GM19035 (cell line): ENCODE measurements around the gene MEAF6.
A peak's percentile ranks its signal among the peaks of the same experiment; 100 is the strongest.
"Not testable (repeated sequence)": the region's sequence is repeated elsewhere in the genome, so short reads cannot be mapped to it uniquely, and the experiment has no call there.

Source experiments
- ATAC-seq: cut with Tn5 transposase; IDR thresholded peaks from one replicate; pipeline ENCODE4 v1.9.1; 2021; ENCODE audit not compliant: unreplicated experiment

MEAF6 gene

DNA sequence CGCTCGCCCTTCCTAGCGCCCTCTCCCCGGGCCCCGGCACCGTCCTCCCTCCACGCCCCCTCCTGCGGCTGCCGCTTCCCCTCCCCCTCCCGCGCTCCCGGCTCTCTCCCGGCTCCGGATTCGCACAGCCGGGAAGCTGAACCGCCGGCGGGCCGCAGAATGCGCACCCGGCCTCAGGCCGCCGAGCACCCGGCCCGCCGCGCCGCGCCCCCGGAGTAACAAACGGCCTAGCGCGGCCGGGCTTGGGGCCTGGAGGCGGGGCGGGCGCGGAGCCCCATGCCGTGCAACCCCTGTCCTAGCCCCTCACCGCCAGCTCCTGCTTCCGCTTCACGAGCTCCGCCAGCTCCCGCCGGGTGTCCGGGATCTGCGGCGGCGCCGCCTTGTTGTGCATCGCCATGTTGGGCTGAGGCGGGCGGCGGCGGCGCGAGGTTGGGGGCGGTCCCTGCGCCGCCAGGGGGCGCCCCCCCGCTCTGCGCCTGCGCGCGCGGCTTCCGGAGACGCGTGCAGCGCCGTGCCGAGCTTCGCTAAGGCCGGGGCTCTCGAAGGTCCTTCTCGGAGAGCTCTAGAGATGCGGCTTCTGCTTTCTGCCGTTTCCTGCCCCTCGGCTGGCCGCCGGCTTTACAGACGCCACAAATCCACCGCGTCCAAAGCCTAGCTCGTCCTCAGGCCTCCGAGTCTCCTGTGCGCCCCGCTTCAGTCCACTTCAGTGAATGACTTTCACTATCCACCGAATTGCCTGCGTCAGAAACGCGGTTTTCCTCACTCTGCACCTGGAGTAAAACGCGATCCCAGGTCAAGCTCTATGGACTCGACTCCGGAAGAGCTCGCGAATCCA, at the start of gene MEAF6:
TSS of gene MEAF6 (minus strand) at position 417 of the 835 bp plus-strand sequence. CDS start at position 397, 20 bp downstream.
- peak; percentile 86 for ATAC-seq

DNA sequence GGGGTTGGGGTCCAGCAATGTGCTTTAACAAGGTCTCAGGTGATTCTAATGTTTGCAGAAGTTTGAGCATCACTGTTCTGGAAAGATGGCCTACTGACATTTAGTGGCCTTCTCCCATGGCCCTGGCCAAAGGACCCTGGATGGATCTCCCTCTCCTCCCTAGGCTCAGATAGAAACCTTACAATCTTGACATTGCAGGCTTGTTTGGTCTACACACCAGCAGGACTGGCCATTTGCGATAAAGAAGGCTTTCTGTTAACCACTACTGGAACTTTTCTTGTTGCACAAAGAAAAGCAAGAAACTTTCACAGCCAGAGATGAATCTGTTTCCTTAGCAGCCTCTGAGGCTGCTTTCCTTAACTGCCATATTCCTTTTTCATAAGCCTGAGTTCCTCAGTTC, 48.4 kb upstream of the MEAF6 start:
- ATAC-seq = no peak

DNA sequence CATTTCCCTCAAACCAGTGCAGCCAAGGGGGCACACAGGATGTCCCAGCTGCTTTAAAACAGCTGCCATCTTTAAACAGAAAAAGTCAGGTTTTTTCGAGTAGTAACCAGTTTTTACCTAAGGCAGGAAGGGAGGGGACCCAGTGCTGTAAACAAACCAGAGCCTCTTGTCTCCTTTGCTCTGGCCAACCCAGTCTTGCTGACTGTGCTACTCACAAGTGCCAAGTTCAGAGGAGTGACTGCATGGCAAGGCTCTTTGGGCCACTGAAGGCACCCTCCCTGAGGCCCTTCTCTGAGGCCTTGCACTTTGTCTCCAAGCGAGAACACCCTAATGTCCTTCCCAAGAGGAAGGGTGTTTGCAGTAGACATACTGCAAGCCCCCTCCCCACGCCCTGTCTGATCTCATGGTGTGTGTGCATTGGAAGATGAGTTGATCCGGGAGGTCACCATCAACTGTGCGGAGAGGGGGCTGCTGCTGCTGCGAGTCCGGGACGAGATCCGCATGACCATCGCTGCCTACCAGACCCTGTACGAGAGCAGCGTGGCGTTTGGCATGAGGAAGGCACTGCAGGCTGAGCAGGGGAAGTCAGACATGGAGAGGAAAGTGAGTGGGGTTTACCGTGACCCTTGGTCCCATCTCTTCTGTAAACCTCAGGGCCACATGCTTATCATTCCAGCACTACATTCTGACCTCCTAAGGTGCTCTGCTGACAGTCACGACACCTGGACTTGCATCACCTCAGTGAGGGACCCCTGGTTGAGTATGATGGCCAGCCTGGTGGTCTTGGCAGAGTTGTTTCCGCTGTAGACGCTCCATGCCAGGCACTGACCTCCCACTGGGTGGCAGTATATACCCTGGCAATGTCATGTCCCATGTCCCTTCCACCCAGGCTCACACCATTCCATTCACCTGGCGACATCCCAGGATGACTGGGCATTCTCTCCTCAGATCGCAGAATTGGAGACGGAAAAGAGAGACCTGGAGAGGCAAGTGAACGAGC, 46.9 kb upstream of the MEAF6 start:
- no peak for ATAC-seq

GRCh38 chr1:37560401-37561132, 46.0 kb upstream of the MEAF6 start:
- no peak for ATAC-seq

- ATAC-seq = not testable (repeated sequence)
These were observed 45.4 kb upstream of the MEAF6 start for GRCh38 chr1:37559957-37560379.

GRCh38 chr1:37559080-37559479, 44.5 kb upstream of the MEAF6 start:
- ATAC-seq = no peak

- ATAC-seq = no peak
These were observed 43.8 kb upstream of the MEAF6 start for GRCh38 chr1:37558411-37558810.

- ATAC-seq = no peak
These were observed 42.8 kb upstream of the MEAF6 start for GRCh38 chr1:37557402-37557801.

GRCh38 chr1:37556712-37557196, 42.2 kb upstream of the MEAF6 start, which contains the start of gene DNALI1:
DNALI1 (plus strand) TSS chr1:37556940; CDS start chr1:37556995, 55 bp downstream.
- no peak for ATAC-seq

DNA sequence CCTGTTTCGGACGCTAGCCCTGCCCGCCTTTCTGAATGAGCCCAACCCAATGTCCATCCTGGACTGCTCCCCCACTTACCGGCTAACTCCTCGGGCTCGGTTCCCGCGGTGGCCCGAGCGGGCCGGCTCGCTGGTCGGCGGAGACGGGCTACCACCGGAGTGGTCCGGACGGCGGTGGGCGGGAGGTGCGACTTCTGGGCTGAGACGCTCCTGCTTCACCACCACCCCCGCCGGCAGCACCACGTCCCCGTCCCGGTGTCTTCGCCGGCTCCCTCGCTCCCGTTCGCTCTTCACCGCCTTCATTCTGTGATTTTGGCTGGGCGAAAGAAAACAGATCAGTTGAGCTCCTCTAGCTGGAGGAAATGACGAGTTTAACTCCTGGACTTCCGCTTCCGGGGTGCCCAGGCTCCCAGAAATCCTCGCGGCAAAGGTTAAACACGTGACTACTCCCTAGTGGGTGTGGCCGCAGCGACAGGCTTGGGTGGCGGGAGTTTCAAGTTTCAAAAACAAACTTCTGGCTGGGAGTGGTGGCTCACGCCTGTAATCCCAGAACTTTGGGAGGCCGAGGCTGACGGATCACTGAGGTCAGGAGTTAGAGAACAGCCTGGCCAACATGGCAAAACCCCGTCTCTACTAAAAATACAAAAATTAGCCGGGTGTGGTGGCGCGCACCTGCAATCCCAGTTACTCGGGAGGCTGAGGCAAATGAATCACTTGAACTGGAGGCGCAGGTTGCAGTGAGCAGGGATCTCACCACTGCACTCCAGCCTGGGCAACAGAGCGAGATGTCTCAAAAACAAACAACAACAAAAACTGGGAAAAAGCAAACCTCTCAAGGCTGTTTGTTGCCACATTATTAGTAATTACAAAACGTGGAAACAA, 39.6 kb upstream of the MEAF6 start, which contains the start of gene SNIP1:
TSS of gene SNIP1 (minus strand) at position 367 of the 882 bp plus-strand sequence. CDS start at position 303, 64 bp downstream.
- peak; percentile 87 for ATAC-seq

DNA sequence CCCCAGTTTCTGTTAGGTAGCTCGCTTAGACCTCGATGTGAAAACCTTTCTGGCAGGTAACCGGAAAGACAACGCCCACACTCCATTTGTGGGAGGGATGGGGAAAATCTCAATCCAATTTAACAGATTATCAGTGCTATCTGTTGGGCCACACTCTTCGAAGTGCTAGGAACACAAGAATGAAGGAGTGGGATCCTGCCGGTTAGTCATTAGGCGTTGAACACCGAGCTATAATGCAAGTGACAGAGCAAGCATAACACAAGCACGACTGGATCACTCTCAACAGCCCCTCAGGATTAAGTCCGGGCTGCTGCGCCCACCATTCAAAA, 39.0 kb upstream of the MEAF6 start:
- ATAC-seq = no peak

GRCh38 chr1:37549341-37549740, 34.8 kb upstream of the MEAF6 start:
- ATAC-seq = no peak

- ATAC-seq = no peak
These were observed 30.5 kb upstream of the MEAF6 start for GRCh38 chr1:37545019-37545418.

DNA sequence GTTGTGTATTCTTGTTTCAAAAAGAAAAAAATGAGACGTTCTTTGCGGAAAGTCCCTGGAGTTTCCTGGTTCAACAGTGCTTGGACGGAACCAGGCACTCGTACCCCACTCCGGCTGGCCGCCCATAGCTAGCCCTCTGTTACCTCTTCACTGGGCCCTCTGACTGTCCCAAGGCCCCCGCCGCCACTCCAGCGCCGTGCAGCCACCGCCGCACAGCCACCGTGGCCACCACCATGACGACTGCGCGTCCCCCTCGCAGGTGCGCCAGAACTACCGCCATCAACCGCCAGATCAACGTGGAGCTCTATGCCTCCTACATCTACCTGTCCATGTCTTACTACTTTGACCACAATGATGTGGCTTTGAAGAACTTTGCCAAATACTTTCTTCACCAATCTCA, 30.0 kb upstream of the MEAF6 start:
- no peak for ATAC-seq

DNA sequence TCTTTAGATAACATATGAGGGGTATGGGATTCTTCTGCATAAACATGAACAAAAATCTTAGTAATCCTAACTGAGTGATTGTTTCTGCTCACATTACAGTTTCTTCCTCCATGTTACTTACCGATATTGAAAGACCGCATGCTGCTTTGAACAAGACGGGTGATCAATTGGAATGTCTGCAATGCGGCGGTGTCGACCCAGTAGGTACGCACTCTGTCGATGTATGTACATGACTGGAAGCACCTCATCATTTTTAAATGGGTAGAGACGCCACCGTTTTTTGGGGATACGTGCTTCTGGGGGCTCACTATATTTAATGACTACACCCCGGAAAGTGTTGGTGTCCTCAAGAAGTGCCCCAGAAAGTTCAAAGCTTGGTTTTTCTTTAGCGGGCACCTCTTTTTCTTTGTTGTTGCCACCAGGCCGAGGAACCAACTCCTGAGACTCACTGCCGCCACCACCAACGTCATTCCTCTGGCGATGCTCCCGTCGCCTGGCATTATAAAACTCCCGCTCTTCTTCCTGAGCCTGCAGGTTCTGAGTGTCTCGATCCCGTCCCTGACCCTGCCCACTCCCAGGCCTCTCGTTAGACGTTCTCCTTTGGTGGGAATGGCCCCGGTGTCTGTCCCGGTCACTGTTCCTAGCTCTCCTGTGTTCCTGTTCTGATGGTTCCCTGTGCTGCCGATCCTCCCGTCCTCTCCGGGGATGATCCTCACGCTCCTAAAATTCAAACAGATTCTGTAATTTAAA, 25.6 kb upstream of the MEAF6 start:
- no peak for ATAC-seq

DNA sequence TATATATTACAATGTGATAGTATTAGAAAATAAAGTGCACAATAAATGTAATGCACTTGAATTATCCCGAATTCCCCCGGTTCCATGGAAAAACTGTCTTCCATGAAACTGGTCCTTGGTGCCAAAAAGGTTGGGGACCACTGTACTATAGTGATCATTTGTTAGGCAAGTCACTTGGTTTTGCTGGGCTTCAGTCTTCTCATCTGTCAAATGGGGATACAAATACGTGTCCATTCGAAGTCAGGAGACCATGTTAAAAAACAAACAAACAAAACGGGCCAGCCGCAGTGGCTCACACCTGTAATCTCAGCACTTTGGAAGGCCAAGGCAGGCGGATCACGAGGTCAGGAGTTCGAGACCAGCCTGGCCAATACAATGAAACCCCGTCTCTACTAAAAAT, 24.6 kb upstream of the MEAF6 start:
- not testable (repeated sequence) for ATAC-seq

- ATAC-seq = no peak
These were observed 22.8 kb upstream of the MEAF6 start for GRCh38 chr1:37537378-37537777.

DNA sequence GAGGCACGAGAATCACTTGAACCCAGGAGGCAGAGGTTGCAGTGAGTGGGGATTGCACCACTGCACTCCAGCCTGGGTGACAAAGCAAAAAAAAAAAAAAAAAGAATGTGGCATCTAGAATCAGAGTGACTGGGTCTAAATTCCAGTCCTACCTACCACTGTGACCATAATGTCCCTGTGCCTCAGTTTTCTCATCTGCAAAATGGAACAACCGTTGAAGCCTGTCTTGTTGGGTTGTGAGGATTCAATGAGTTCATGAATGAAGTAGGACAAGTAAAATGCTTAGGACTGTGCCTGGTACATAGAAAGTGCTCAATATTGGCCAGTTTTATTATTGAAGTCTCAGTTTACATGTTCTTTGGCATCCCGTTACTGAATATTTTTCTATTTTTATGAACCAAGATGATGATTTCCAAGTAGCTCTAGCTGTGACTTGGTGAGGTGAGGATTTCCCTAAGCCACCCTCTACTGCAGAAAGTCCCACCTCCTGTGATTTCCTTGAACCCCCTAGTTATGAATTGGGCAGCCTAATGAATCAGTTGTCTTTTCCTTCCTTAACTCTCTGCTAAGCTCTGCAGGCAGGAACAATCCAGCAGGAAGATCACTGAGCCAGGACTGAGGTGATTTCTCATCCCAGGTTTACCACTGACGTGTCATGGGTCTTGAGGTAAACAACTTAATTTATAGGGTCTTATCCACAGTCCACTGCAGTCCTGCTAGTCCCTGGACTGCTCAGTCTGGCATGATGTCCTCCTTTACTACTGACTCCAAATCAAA, 18.9 kb upstream of the MEAF6 start:
- ATAC-seq = no peak
